Stomach (tissue), 9 donors: ENCODE data around the gene LARP1. TPM values are rescaled to one million over a fixed set of nuclear protein-coding genes. Genes with fewer than 3 reads are reported as not detected.

Experiments
- DNase-seq, 2 donors: peaks; one replicate each; pipeline versions ENCODE4 v3.0.0 to v3.0.0-alpha.2; 2013 to 2019
- H3K27ac ChIP-seq, 5 donors: fragments of 200-600 bp in 4 of 5; sonication (generic) in 4 of 5; one replicate each; pipeline ENCODE4 v1.5.1; 2013 to 2019; ENCODE audit warnings: mild to moderate bottlenecking in 1 of 5, moderate library complexity in 1 of 5
- H3K27me3 ChIP-seq, 3 donors: fragments of 200-600 bp; sonication (generic); one replicate each; pipeline ENCODE4 v1.5.1; 2017 to 2019; ENCODE audit warnings: mixed run types in 1 of 3
- H3K36me3 ChIP-seq, 4 donors: fragments of 200-600 bp; sonication (generic); 1 replicate in 3 of 4; 2 replicates in 1 of 4; pipeline ENCODE4 v1.5.1; 2016 to 2019
- H3K4me1 ChIP-seq, 4 donors: fragments of 200-600 bp; sonication (generic); one replicate each; pipeline ENCODE4 v1.5.1; 2016 to 2019
- H3K4me3 ChIP-seq, 4 donors: fragments of 200-600 bp; sonication (generic) in 3 of 4; one replicate each; pipeline ENCODE4 v1.5.1; 2016 to 2019; ENCODE audit warnings: mild to moderate bottlenecking in 1 of 4
- H3K9me3 ChIP-seq, 4 donors: fragments of 200-600 bp; sonication (generic); one replicate each; pipeline ENCODE4 v1.5.1; 2016 to 2019
- CTCF ChIP-seq, 7 experiments: fragments of 450-650 bp in 4 of 7; fragments of 200-600 bp in 3 of 7; sonication (generic) in 3 of 7; IDR thresholded peaks; one replicate each; pipeline ENCODE4 v1.5.1; 2016 to 2019; ENCODE audit warnings: antibody characterized with exemption in 7 of 7, control low read depth in 2 of 7, mild to moderate bottlenecking in 1 of 7
- EP300 ChIP-seq: sonication (generic); formaldehyde crosslinking; IDR thresholded peaks from one replicate; pipeline ENCODE4 v1.6.1; 2017; ENCODE audit warnings: antibody characterized with exemption
- POLR2A ChIP-seq, 4 donors: fragments of 450-650 bp; IDR thresholded peaks; one replicate each; pipeline ENCODE4 v1.6.1; 2016; ENCODE audit warnings: antibody characterized with exemption in 4 of 4, control low read depth in 2 of 4, mild to moderate bottlenecking in 1 of 4, moderate library complexity in 1 of 4
- POLR2AphosphoS5 ChIP-seq, 3 donors: sonication (generic); formaldehyde crosslinking; IDR thresholded peaks; one replicate each; pipeline ENCODE4 v1.6.1; 2016; ENCODE audit warnings: antibody characterized with exemption in 3 of 3
- WGBS, 5 donors: extraction: QIAGEN DNeasy Blood & Tissue Kit in 3 of 5; methylation state at CpG; one replicate each; pipeline versions ENCODE4 v1.1.5 to v1.1.7; 2013 to 2018; 5-methylcytosine and 5-hydroxymethylcytosine counted together
- intact Hi-C: fragments of 100-400 bp; cut with DNase I; formaldehyde crosslinking; loops from one replicate; pipeline ENCODE4 v1.15.1; 2023; ENCODE audit warnings: low total_unique reads
- polyA plus RNA-seq, 3 donors: library from polyadenylated mRNA; stranded (reverse); fragments of 200-250 nt; gene quantifications; one replicate each; pipeline ENCODE4 v1.2.3, GENCODE V29; 2013
- total RNA-seq, 5 donors: library from RNA; depleted of rRNA; stranded (reverse); fragments of >200 nt; gene quantifications; one replicate each; pipeline versions ENCODE4 v1.1.0 to v1.2.3, GENCODE V29; 2014 to 2016
- donor health status: healthy with polysubstance abuse.
- donor health status: Bipolar disorder and iron deficiency.
- donor health status: healthy.

LARP1 gene
- total and polyA plus RNA-seq, 8 donors: 15.0 to 211 (median 83.7) TPM

- no peaks in the 10 kb centered on the region for H3K9me3 ChIP-seq
- 73 to 89% (median 86%) methylated on average over 4 of the region's 4 CpGs for WGBS, 5 donors
- no peaks in the 10 kb centered on the region for H3K27me3 ChIP-seq
- no peak overlapping the region for H3K27ac ChIP-seq
- H3K36me3 ChIP-seq: peaks cover 75 to 95% (median 94%) of the 10 kb centered on the region in 4 donors
- peaks cover 3 to 22% (median 14%) of the 10 kb centered on the region in 4 donors for H3K4me1 ChIP-seq
- no peak for DNase-seq
- intact Hi-C loops: no loop called here
- TF ChIP-seq EP300: no peak
- no peak for TF ChIP-seq POLR2A (IDR thresholded peaks at IDR 0.05)
- TF ChIP-seq CTCF (IDR thresholded peaks at IDR 0.05): no peak
- no peak overlapping the region for H3K4me3 ChIP-seq
Measured at GRCh38 chr5:154797762-154798161, 42.6 kb downstream of the LARP1 start.

GRCh38 chr5:154800582-154800981 lies 45.4 kb downstream of the LARP1 start:
- intact Hi-C loops: no loop called here
- no peaks in the 10 kb centered on the region for H3K27me3 ChIP-seq
- H3K4me1 ChIP-seq: no peaks in the 10 kb centered on the region
- H3K4me3 ChIP-seq: no peak overlapping the region
- no peak overlapping the region for H3K27ac ChIP-seq
- DNase-seq: no peak
- peaks cover 81 to 96% (median 94%) of the 10 kb centered on the region in 4 donors for H3K36me3 ChIP-seq
- TF ChIP-seq POLR2A (IDR thresholded peaks at IDR 0.05) (no peak), CTCF (IDR thresholded peaks at IDR 0.05) (no peak), POLR2AphosphoS5 (IDR thresholded peaks at IDR 0.05) (no peak), EP300 (no peak)
- no peaks in the 10 kb centered on the region for H3K9me3 ChIP-seq

GRCh38 chr5:154801083-154801482 lies 45.9 kb downstream of the LARP1 start:
- Histone ChIP-seq H3K9me3 (no peaks in the 10 kb centered on the region), H3K27ac (no peak overlapping the region), H3K4me3 (no peak overlapping the region), H3K27me3 (no peaks in the 10 kb centered on the region), H3K36me3 (peaks cover 85 to 100% (median 98%) of the 10 kb centered on the region in 4 donors), H3K4me1 (no peaks in the 10 kb centered on the region)
- no peak for TF ChIP-seq POLR2A (IDR thresholded peaks at IDR 0.05)
- TF ChIP-seq CTCF (IDR thresholded peaks at IDR 0.05): no peak
- no peak for TF ChIP-seq EP300
- TF ChIP-seq POLR2AphosphoS5 (IDR thresholded peaks at IDR 0.05): no peak
- 82 to 89% (median 85%) methylated on average over 3 of the region's 3 CpGs for WGBS, 5 donors
- no peak for DNase-seq
- intact Hi-C loops: no loop called here

- no peaks in the 10 kb centered on the region for H3K9me3 ChIP-seq
- peaks cover 89 to 100% (median 99%) of the 10 kb centered on the region in 4 donors for H3K36me3 ChIP-seq
- H3K27ac ChIP-seq: no peak overlapping the region
- H3K4me1 ChIP-seq: no peaks in the 10 kb centered on the region
- DNase-seq: no peak
- WGBS, 5 donors: 92 to 97% (median 95%) methylated on average over 9 of the region's 9 CpGs
- intact Hi-C loops: no loop called here
- TF ChIP-seq EP300: no peak
- TF ChIP-seq POLR2A (IDR thresholded peaks at IDR 0.05): no peak
- TF ChIP-seq CTCF (IDR thresholded peaks at IDR 0.05): no peak
- no peak for TF ChIP-seq POLR2AphosphoS5 (IDR thresholded peaks at IDR 0.05)
- H3K4me3 ChIP-seq: no peak overlapping the region
- H3K27me3 ChIP-seq: no peaks in the 10 kb centered on the region
Measured at GRCh38 chr5:154802050-154802449, 46.9 kb downstream of the LARP1 start.
